Activated CD8-positive, alpha-beta T cell treated with anti-CD3 and anti-CD28 coated beads, Interleukin-2, amount 10 ng/mL, durations not matched to agents 7 days and 5 days (primary cell): ENCODE results near the gene CMIP. TPM values are rescaled to one million over a fixed set of nuclear protein-coding genes. Genes with fewer than 3 reads are reported as not detected.

ENCODE experiments used
- ATAC-seq: fragments of 150-1000 bp; cut with Tn5 transposase; one replicate; pipeline ENCODE4 v1.10.0; 2021; ENCODE audit warnings: moderate library complexity
- CTCF ChIA-PET: fragments of 350-600 bp; sonication (Branson Sonifier 250); formaldehyde crosslinking; loops from one replicate; lab custom pipeline; 2021; ENCODE audit warnings: antibody characterized with exemption; lab: Charles Lee
- POLR2A ChIA-PET: fragments of 350-600 bp; sonication (Branson Sonifier 250); formaldehyde crosslinking; loops from one replicate; lab custom pipeline; 2021; ENCODE audit warnings: antibody characterized with exemption; lab: Charles Lee
- DNase-seq: peaks from one replicate; pipeline ENCODE4 v3.0.0-alpha.2; 2020
- H3K27ac Mint-ChIP-seq: one replicate; pipeline ENCODE4 v1.8.0; 2021; ENCODE audit warnings: mild to moderate bottlenecking, mixed read lengths
- H3K27me3 Mint-ChIP-seq: one replicate; pipeline ENCODE4 v1.8.0; 2021; ENCODE audit warnings: low read depth, mixed read lengths
- H3K36me3 Mint-ChIP-seq: one replicate; pipeline ENCODE4 v1.8.0; 2021; ENCODE audit warnings: low read depth, mixed read lengths
- H3K4me1 Mint-ChIP-seq: one replicate; pipeline ENCODE4 v1.8.0; 2021; ENCODE audit warnings: low read depth, mixed read lengths
- H3K4me3 Mint-ChIP-seq: one replicate; pipeline ENCODE4 v1.8.0; 2021; ENCODE audit warnings: mild to moderate bottlenecking, mixed read lengths
- H3K9me3 Mint-ChIP-seq: one replicate; pipeline ENCODE4 v1.8.0; 2022; ENCODE audit warnings: mixed read lengths; ENCODE audit not compliant: insufficient read depth
- total RNA-seq, 2 experiments: library from RNA; stranded (reverse); gene quantifications; one replicate each; pipeline ENCODE4 v1.2.3, GENCODE V29; 2021

The CMIP gene
- total RNA-seq, 2 experiments from 2014 or later: 62.5 to 70.4 TPM

- H3K9me3 Mint-ChIP-seq: no peaks in the 10 kb centered on the region
- ATAC-seq (no peak), DNase-seq (no peak)
- H3K27me3 Mint-ChIP-seq: no peaks in the 10 kb centered on the region
- peaks cover 8% of the 10 kb centered on the region for H3K36me3 Mint-ChIP-seq
- no peak overlapping the region for H3K27ac Mint-ChIP-seq
- ChIA-PET POLR2A (no interaction called here), CTCF (no interaction called here)
- peaks cover 55% of the 10 kb centered on the region for H3K4me1 Mint-ChIP-seq
- H3K4me3 Mint-ChIP-seq: no peak overlapping the region
Observed at GRCh38 chr16:81502396-81503070, 57.9 kb downstream of the CMIP start.

GRCh38 chr16:81505011-81505661, 60.5 kb downstream of the CMIP start:
- CTCF ChIA-PET: no interaction called here
- no peak overlapping the region for H3K27ac Mint-ChIP-seq
- ATAC-seq (no peak), DNase-seq (no peak)
- H3K36me3 Mint-ChIP-seq: peaks cover 6% of the 10 kb centered on the region
- peaks cover 35% of the 10 kb centered on the region for H3K4me1 Mint-ChIP-seq
- H3K4me3 Mint-ChIP-seq: no peak overlapping the region
- POLR2A ChIA-PET: interaction anchor here (0.6 kb wide), 1 partner anchor 31 kb away, joined by 3 read pairs; no protein-coding TSS in a partner anchor
- H3K27me3 Mint-ChIP-seq: no peaks in the 10 kb centered on the region
- no peaks in the 10 kb centered on the region for H3K9me3 Mint-ChIP-seq

GRCh38 chr16:81509404-81509803, 64.8 kb downstream of the CMIP start:
- H3K4me1 Mint-ChIP-seq: peaks cover 29% of the 10 kb centered on the region
- POLR2A ChIA-PET: no interaction called here
- no peak for ATAC-seq
- H3K4me3 Mint-ChIP-seq: no peak overlapping the region
- CTCF ChIA-PET: no interaction called here
- H3K27me3 Mint-ChIP-seq: no peaks in the 10 kb centered on the region
- no peak overlapping the region for H3K27ac Mint-ChIP-seq
- H3K36me3 Mint-ChIP-seq: peaks cover 15% of the 10 kb centered on the region
- DNase-seq: no peak
- H3K9me3 Mint-ChIP-seq: no peaks in the 10 kb centered on the region

- no peaks in the 10 kb centered on the region for H3K27me3 Mint-ChIP-seq
- POLR2A ChIA-PET: no interaction called here
- ATAC-seq (no peak), DNase-seq (no peak)
- H3K4me1 Mint-ChIP-seq: peaks cover 29% of the 10 kb centered on the region
- no peak overlapping the region for H3K27ac Mint-ChIP-seq
- CTCF ChIA-PET: no interaction called here
- peaks cover 15% of the 10 kb centered on the region for H3K36me3 Mint-ChIP-seq
- no peak overlapping the region for H3K4me3 Mint-ChIP-seq
- H3K9me3 Mint-ChIP-seq: no peaks in the 10 kb centered on the region
Observed at GRCh38 chr16:81510016-81510415, 65.4 kb downstream of the CMIP start.

GRCh38 chr16:81511371-81511770, 66.8 kb downstream of the CMIP start:
- Mint-ChIP-seq H3K27me3 (no peaks in the 10 kb centered on the region), H3K9me3 (no peaks in the 10 kb centered on the region), H3K4me3 (no peak overlapping the region), H3K27ac (no peak overlapping the region), H3K36me3 (peaks cover 25% of the 10 kb centered on the region), H3K4me1 (peaks cover 29% of the 10 kb centered on the region)
- ChIA-PET CTCF (no interaction called here), POLR2A (no interaction called here)
- no peak for ATAC-seq
- DNase-seq: no peak

GRCh38 chr16:81513204-81514040, 68.8 kb downstream of the CMIP start:
- POLR2A ChIA-PET: no interaction called here
- peaks cover 38% of the 10 kb centered on the region for H3K36me3 Mint-ChIP-seq

GRCh38 chr16:81514041-81514559, 69.5 kb downstream of the CMIP start:
- CTCF ChIA-PET: no interaction called here
- H3K4me1 Mint-ChIP-seq: peaks cover 40% of the 10 kb centered on the region
- POLR2A ChIA-PET: no interaction called here
- DNase-seq (no peak), ATAC-seq (peak; percentile 23)
- peaks cover 38% of the 10 kb centered on the region for H3K36me3 Mint-ChIP-seq
- H3K4me3 Mint-ChIP-seq: no peak overlapping the region
- H3K27me3 Mint-ChIP-seq: no peaks in the 10 kb centered on the region
- H3K27ac Mint-ChIP-seq: no peak overlapping the region
- no peaks in the 10 kb centered on the region for H3K9me3 Mint-ChIP-seq

More at GRCh38 chr16:81513204-81514040, 68.8 kb downstream of the CMIP start:
- no peak for DNase-seq
- no peak for ATAC-seq
- H3K27me3 Mint-ChIP-seq: no peaks in the 10 kb centered on the region
- CTCF ChIA-PET: no interaction called here
- H3K27ac Mint-ChIP-seq: peak overlapping the region; percentile 28
- H3K4me1 Mint-ChIP-seq: peaks cover 36% of the 10 kb centered on the region
- no peaks in the 10 kb centered on the region for H3K9me3 Mint-ChIP-seq
- H3K4me3 Mint-ChIP-seq: no peak overlapping the region

GRCh38 chr16:81514568-81515258, 70.1 kb downstream of the CMIP start:
- ATAC-seq: no peak
- Mint-ChIP-seq H3K4me3 (no peak overlapping the region), H3K36me3 (peaks cover 41% of the 10 kb centered on the region), H3K27me3 (no peaks in the 10 kb centered on the region), H3K27ac (no peak overlapping the region), H3K4me1 (peaks cover 46% of the 10 kb centered on the region), H3K9me3 (no peaks in the 10 kb centered on the region)
- CTCF ChIA-PET: no interaction called here
- DNase-seq: no peak
- POLR2A ChIA-PET: no interaction called here

- CTCF ChIA-PET: no interaction called here
- Mint-ChIP-seq H3K9me3 (no peaks in the 10 kb centered on the region), H3K4me1 (peaks cover 52% of the 10 kb centered on the region), H3K4me3 (no peak overlapping the region), H3K27me3 (no peaks in the 10 kb centered on the region), H3K27ac (no peak overlapping the region), H3K36me3 (peaks cover 37% of the 10 kb centered on the region)
- POLR2A ChIA-PET: no interaction called here
- ATAC-seq (no peak), DNase-seq (no peak)
Observed at GRCh38 chr16:81515281-81515680, 70.7 kb downstream of the CMIP start.

GRCh38 chr16:81515721-81516120, 71.1 kb downstream of the CMIP start:
- no peak for ATAC-seq
- peaks cover 36% of the 10 kb centered on the region for H3K36me3 Mint-ChIP-seq
- DNase-seq: no peak
- H3K4me3 Mint-ChIP-seq: no peak overlapping the region
- CTCF ChIA-PET: interaction anchor here (1.2 kb wide), 1 partner anchor 408 kb away, joined by 3 read pairs; no protein-coding TSS in a partner anchor
- H3K9me3 Mint-ChIP-seq: no peaks in the 10 kb centered on the region
- H3K27me3 Mint-ChIP-seq: no peaks in the 10 kb centered on the region
- POLR2A ChIA-PET: no interaction called here
- H3K27ac Mint-ChIP-seq: peak overlapping the region; percentile 34
- peaks cover 56% of the 10 kb centered on the region for H3K4me1 Mint-ChIP-seq

GRCh38 chr16:81516478-81517149, 72.0 kb downstream of the CMIP start:
- DNase-seq: no peak
- H3K9me3 Mint-ChIP-seq: no peaks in the 10 kb centered on the region
- CTCF ChIA-PET: interaction anchor here (1.2 kb wide), 1 partner anchor 407 kb away, joined by 3 read pairs; no protein-coding TSS in a partner anchor
- H3K4me3 Mint-ChIP-seq: no peak overlapping the region
- POLR2A ChIA-PET: interaction anchor here (0.6 kb wide), 1 partner anchor 59 kb away, joined by 3 read pairs; no protein-coding TSS in a partner anchor
- peaks cover 65% of the 10 kb centered on the region for H3K4me1 Mint-ChIP-seq
- ATAC-seq: no peak
- H3K36me3 Mint-ChIP-seq: peaks cover 36% of the 10 kb centered on the region
- no peaks in the 10 kb centered on the region for H3K27me3 Mint-ChIP-seq
- peak overlapping the region; percentile 49 for H3K27ac Mint-ChIP-seq
